C4-2B (cell line): ENCODE results near the gene PPL.

Experiments used
- CTCF ChIP-seq: fragments of 450-650 bp; conservative IDR thresholded peaks from 2 replicates; pipeline ENCODE4 v1.5.1; 2017; ENCODE audit warnings: mild to moderate bottlenecking
- ZFX ChIP-seq: fragments of 450-650 bp; IDR thresholded peaks from 2 replicates; pipeline ENCODE4 v1.6.1; 2017

- TF ChIP-seq CTCF, result no peak
- no peak for TF ChIP-seq ZFX
Observed at GRCh38 chr16:4862639-4863038, 74.3 kb downstream of the PPL start.
